Transverse colon (tissue), 4 donors: ENCODE measurements around the gene EARS2. TPM values are rescaled to one million over a fixed set of nuclear protein-coding genes. Genes with fewer than 3 reads are reported as not detected.
A peak's percentile ranks its signal among the peaks of the same experiment; 100 is the strongest.

Experiments used
- DNase-seq: peaks from one replicate; pipeline ENCODE4 v3.0.0-alpha.2; 2019
- H3K27ac ChIP-seq, 4 donors: fragments of 200-600 bp; sonication (generic); 2 replicates each; pipeline ENCODE4 v1.5.1; 2016 to 2018; ENCODE audit warnings: inconsistent platforms in 4 of 4
- H3K27me3 ChIP-seq: fragments of 200-600 bp; sonication (generic); 2 replicates; pipeline ENCODE4 v1.5.1; 2017; ENCODE audit warnings: inconsistent platforms
- H3K36me3 ChIP-seq, 4 donors: fragments of 200-600 bp; sonication (generic); 2 replicates each; pipeline ENCODE4 v1.5.1; 2017 to 2019; ENCODE audit warnings: inconsistent platforms in 4 of 4
- H3K4me1 ChIP-seq, 4 donors: fragments of 200-600 bp; sonication (generic); 2 replicates each; pipeline ENCODE4 v1.5.1; 2017 to 2020; ENCODE audit warnings: inconsistent platforms in 4 of 4
- H3K4me3 ChIP-seq, 4 donors: fragments of 200-600 bp; sonication (generic); 1 replicate in 1 of 4; 2 replicates in 3 of 4; pipeline versions ENCODE4 v1.5.1 to v1.6.1; 2017 to 2019; ENCODE audit warnings: inconsistent platforms in 4 of 4
- H3K9me3 ChIP-seq, 2 donors: fragments of 200-600 bp; sonication (generic); 2 replicates each; pipeline ENCODE4 v1.5.1; 2017 to 2019; ENCODE audit warnings: inconsistent platforms in 2 of 2
- CTCF ChIP-seq, 5 experiments: fragments of 200-600 bp in 3 of 5; fragments of 450-650 bp in 2 of 5; sonication (generic) in 3 of 5; IDR thresholded peaks; 1 replicate in 2 of 5; 2 replicates in 3 of 5; pipeline ENCODE4 v1.5.1; 2016 to 2017; ENCODE audit warnings: antibody characterized with exemption in 5 of 5, inconsistent platforms in 3 of 5, mild to moderate bottlenecking in 2 of 5, moderate library complexity in 1 of 5
- EP300 ChIP-seq: sonication (generic); formaldehyde crosslinking; IDR thresholded peaks from one replicate; pipeline ENCODE4 v1.6.1; 2017; ENCODE audit warnings: antibody characterized with exemption, low read depth
- POLR2A ChIP-seq: fragments of 450-650 bp; IDR thresholded peaks from one replicate; pipeline ENCODE4 v1.6.1; 2016; ENCODE audit warnings: antibody characterized with exemption, mild to moderate bottlenecking, moderate library complexity
- POLR2AphosphoS5 ChIP-seq, 3 donors: sonication (generic); formaldehyde crosslinking; IDR thresholded peaks; one replicate each; pipeline ENCODE4 v1.6.1; 2016; ENCODE audit warnings: antibody characterized with exemption in 3 of 3
- WGBS, 2 donors: methylation state at CpG; one replicate each; pipeline ENCODE4 v1.1.5; 2018; ENCODE audit warnings: low coverage in 1 of 2; 5-methylcytosine and 5-hydroxymethylcytosine counted together
- in situ Hi-C, 4 donors: fragments of 200-750 bp; cut with MboI; loops; one replicate each; pipeline versions ENCODE4 v1.15.0 to v1.15.1; 2017; ENCODE audit warnings: low sequenced_read_pairs in 3 of 4, low pct_ligation_motif_present in 1 of 4, low pct_unique_long_range_greater_than_20kb in 1 of 4
- intact Hi-C: fragments of 100-400 bp; cut with DNase I; formaldehyde crosslinking; loops from one replicate; pipeline ENCODE4 v1.15.1; 2023; ENCODE audit warnings: low total_unique reads
- total RNA-seq, 4 donors: library from RNA; depleted of rRNA; stranded (reverse); fragments of >200 nt; gene quantifications; one replicate each; pipeline ENCODE4 v1.1.0, GENCODE V29; 2016

EARS2 gene
- total RNA-seq, 4 donors from 2014 or later, result 9.4 to 88.2 (median 14.3) TPM

GRCh38 chr16:23497543-23497868, 59.6 kb downstream of the EARS2 start:
- peaks cover 10 to 35% (median 19%) of the 10 kb centered on the region in 4 donors for H3K4me1 ChIP-seq
- in situ Hi-C loops, result no loop called here
- intact Hi-C loops, result no loop called here
- TF ChIP-seq EP300 (no peak), CTCF (IDR thresholded peaks at IDR 0.05) (no peak), POLR2AphosphoS5 (IDR thresholded peaks at IDR 0.05) (no peak), POLR2A (no peak)
- H3K27me3 ChIP-seq, result no peaks in the 10 kb centered on the region
- WGBS, 2 donors, result 85 to 92% methylated on average over 6 of the region's 6 CpGs
- H3K36me3 ChIP-seq, result peaks cover 0 to 22% (median 9%) of the 10 kb centered on the region in 4 donors
- H3K4me3 ChIP-seq, result no peak overlapping the region
- DNase-seq, result no peak
- H3K27ac ChIP-seq, result peak overlapping the region in 2 of 4 donors; percentile 20 to 31
- no peaks in the 10 kb centered on the region for H3K9me3 ChIP-seq

GRCh38 chr16:23496821-23497542, 60.2 kb downstream of the EARS2 start:
- no peaks in the 10 kb centered on the region for H3K27me3 ChIP-seq
- DNase-seq, result no peak
- H3K4me3 ChIP-seq, result no peak overlapping the region
- peak overlapping the region in 3 of 4 donors; percentile 20 to 35 (median 31) for H3K27ac ChIP-seq
- H3K36me3 ChIP-seq, result peaks cover 0 to 28% (median 9%) of the 10 kb centered on the region in 4 donors
- intact Hi-C loops (no loop called here), in situ Hi-C loops (no loop called here)
- TF ChIP-seq CTCF (IDR thresholded peaks at IDR 0.05) (no peak), POLR2A (no peak), POLR2AphosphoS5 (IDR thresholded peaks at IDR 0.05) (no peak), EP300 (no peak)
- H3K4me1 ChIP-seq, result peaks cover 10 to 35% (median 19%) of the 10 kb centered on the region in 4 donors
- WGBS, 2 donors, result 57 to 60% methylated on average over 11 to 12 of the region's 12 CpGs
- no peaks in the 10 kb centered on the region for H3K9me3 ChIP-seq

- Histone ChIP-seq H3K36me3 (peaks cover 0 to 34% (median 11%) of the 10 kb centered on the region in 4 donors), H3K4me1 (peaks cover 10 to 29% (median 14%) of the 10 kb centered on the region in 4 donors), H3K27ac (no peak overlapping the region), H3K27me3 (no peaks in the 10 kb centered on the region), H3K4me3 (no peak overlapping the region), H3K9me3 (no peaks in the 10 kb centered on the region)
- no peak for TF ChIP-seq POLR2A
- no peak for TF ChIP-seq CTCF (IDR thresholded peaks at IDR 0.05)
- TF ChIP-seq EP300, result no peak
- TF ChIP-seq POLR2AphosphoS5 (IDR thresholded peaks at IDR 0.05), result no peak
- no peak for DNase-seq
- WGBS, 2 donors, result 92 to 99% methylated on average over 2 to 4 of the region's 4 CpGs
- in situ Hi-C loops, result no loop called here
- intact Hi-C loops, result no loop called here
Measured at GRCh38 chr16:23495671-23496070, 61.5 kb downstream of the EARS2 start.

- no peaks in the 10 kb centered on the region for H3K27me3 ChIP-seq
- TF ChIP-seq POLR2AphosphoS5 (IDR thresholded peaks at IDR 0.05) (no peak), POLR2A (no peak), CTCF (IDR thresholded peaks at IDR 0.05) (no peak), EP300 (no peak)
- no peaks in the 10 kb centered on the region for H3K9me3 ChIP-seq
- no peak for DNase-seq
- H3K27ac ChIP-seq, result no peak overlapping the region
- peaks cover 0 to 16% (median 3%) of the 10 kb centered on the region in 4 donors for H3K4me1 ChIP-seq
- WGBS, 2 donors, result 91% methylated on average over 11 of the region's 11 CpGs; no CpG with 5 or more reads in 1 of the 2 donors
- H3K36me3 ChIP-seq, result peaks cover 0 to 46% (median 19%) of the 10 kb centered on the region in 4 donors
- H3K4me3 ChIP-seq, result no peak overlapping the region
- in situ Hi-C loops, result no loop called here
- intact Hi-C loops, result no loop called here
Measured at GRCh38 chr16:23494188-23494587, 63.0 kb downstream of the EARS2 start.
